ENCODE data around the gene UBE2M. TPM values are rescaled to one million over a fixed set of nuclear protein-coding genes. Genes with fewer than 3 reads are reported as not detected.
"Not testable (repeated sequence)": the region's sequence is repeated elsewhere in the genome, so short reads cannot be mapped to it uniquely, and the experiment has no call there.

The UBE2M gene
- total RNA-seq, 1 donor from 2014 or later: 116 TPM

GRCh38 chr19:58519355-58520256 lies 38.8 kb downstream of the UBE2M start, which contains the start of gene ZBTB45:
TSS of gene ZBTB45 (minus strand) at chr19:58519810. CDS start at chr19:58517673, 2,137 bp downstream.
- peak; percentile 95 for DNase-seq
- peak; percentile 92 for ATAC-seq (ENCODE audit: poor library complexity)
- intact Hi-C loops (cut with DNase I): no loop called here

- DNase-seq (peak; percentile 74), ATAC-seq (ENCODE audit: poor library complexity) (peak; percentile 69)
- intact Hi-C loops (cut with DNase I): no loop called here
Observed at GRCh38 chr19:58519087-58519354, 39.4 kb downstream of the UBE2M start.

- intact Hi-C loops (cut with DNase I): no loop called here
- no peak for ATAC-seq (ENCODE audit: poor library complexity)
- DNase-seq: peak; percentile 54
Observed at GRCh38 chr19:58518256-58519086, 39.9 kb downstream of the UBE2M start.

- no peak for DNase-seq
- ATAC-seq (ENCODE audit: poor library complexity): no peak
- intact Hi-C loops (cut with DNase I): no loop called here
Observed at GRCh38 chr19:58516964-58517833, 41.2 kb downstream of the UBE2M start.

GRCh38 chr19:58516246-58516836 lies 42.1 kb downstream of the UBE2M start:
- intact Hi-C loops (cut with DNase I): no loop called here
- DNase-seq (no peak), ATAC-seq (ENCODE audit: poor library complexity) (no peak)

- DNase-seq: no peak
- no peak for ATAC-seq (ENCODE audit: poor library complexity)
- intact Hi-C loops (cut with DNase I): no loop called here
Observed at GRCh38 chr19:58515259-58515658, 43.2 kb downstream of the UBE2M start.

GRCh38 chr19:58514564-58515022 lies 43.8 kb downstream of the UBE2M start:
- ATAC-seq (ENCODE audit: poor library complexity) (no peak), DNase-seq (no peak)
- intact Hi-C loops (cut with DNase I): no loop called here

- DNase-seq (peak; percentile 95), ATAC-seq (ENCODE audit: poor library complexity) (peak; percentile 95)
- intact Hi-C loops (cut with DNase I): no loop called here
Observed at GRCh38 chr19:58513694-58514563, 44.5 kb downstream of the UBE2M start.

GRCh38 chr19:58513213-58513693 lies 45.2 kb downstream of the UBE2M start:
- intact Hi-C loops (cut with DNase I): no loop called here
- no peak for ATAC-seq (ENCODE audit: poor library complexity)
- no peak for DNase-seq

- no peak for DNase-seq
- intact Hi-C loops (cut with DNase I): no loop called here
- no peak for ATAC-seq (ENCODE audit: poor library complexity)
Observed at GRCh38 chr19:58511353-58512208, 46.8 kb downstream of the UBE2M start, which contains the start of gene SLC27A5. TSS of gene SLC27A5 (minus strand) at chr19:58511992. CDS start at chr19:58511955, 37 bp downstream.

- no peak for DNase-seq
- intact Hi-C loops (cut with DNase I): no loop called here
- no peak for ATAC-seq (ENCODE audit: poor library complexity)
Observed at GRCh38 chr19:58510084-58510862, 48.1 kb downstream of the UBE2M start.

- ATAC-seq (ENCODE audit: poor library complexity): no peak
- intact Hi-C loops (cut with DNase I): no loop called here
- DNase-seq: no peak
Observed at GRCh38 chr19:58509731-58510083, 48.7 kb downstream of the UBE2M start.

GRCh38 chr19:58507602-58508223 lies 50.7 kb downstream of the UBE2M start:
- intact Hi-C loops (cut with DNase I); ATAC-seq (ENCODE audit: poor library complexity); DNase-seq: not testable (repeated sequence)
